H9 (cell line): ENCODE results near the gene PTPDC1. TPM values are rescaled to one million over a fixed set of nuclear protein-coding genes. Genes with fewer than 3 reads are reported as not detected.

ENCODE experiments used
- DNase-seq: peaks from one replicate; pipeline ENCODE4 v3.0.0-alpha.2; 2017
- H2AFZ ChIP-seq: one replicate; pipeline ENCODE4 v1.6.1; 2013; ENCODE audit warnings: mild to moderate bottlenecking, low read length, control low read depth, moderate library complexity
- H2AK5ac ChIP-seq: 2 replicates; pipeline ENCODE4 v1.6.1; 2013; ENCODE audit warnings: low read length, control low read depth, mixed read lengths; ENCODE audit not compliant: insufficient read length
- H2BK120ac ChIP-seq: one replicate; pipeline ENCODE4 v1.6.1; 2013; ENCODE audit warnings: low read depth, mild to moderate bottlenecking, low read length, control low read depth, inconsistent platforms; ENCODE audit not compliant: poor library complexity, severe bottlenecking
- H2BK12ac ChIP-seq: 2 replicates; pipeline ENCODE4 v1.6.1; 2013; ENCODE audit warnings: low read length, control low read depth, mixed read lengths, low read depth; ENCODE audit not compliant: insufficient read length
- H2BK15ac ChIP-seq: 2 replicates; pipeline ENCODE4 v1.6.1; 2013; ENCODE audit warnings: low read depth, low read length, control low read depth
- H2BK20ac ChIP-seq: one replicate; pipeline ENCODE4 v1.6.1; 2013; ENCODE audit warnings: low read depth, mild to moderate bottlenecking, low read length, control low read depth, inconsistent platforms; ENCODE audit not compliant: poor library complexity, severe bottlenecking
- H2BK5ac ChIP-seq: 2 replicates; pipeline ENCODE4 v1.6.1; 2013; ENCODE audit warnings: low read length, control low read depth, mixed read lengths; ENCODE audit not compliant: insufficient read length
- H3K14ac ChIP-seq: 2 replicates; pipeline ENCODE4 v1.6.1; 2013; ENCODE audit warnings: low read length, control low read depth; ENCODE audit not compliant: insufficient read depth
- H3K18ac ChIP-seq: 2 replicates; pipeline ENCODE4 v1.6.1; 2013; ENCODE audit warnings: low read depth, mild to moderate bottlenecking, mixed read lengths, low read length, control low read depth; ENCODE audit not compliant: insufficient read length
- H3K23ac ChIP-seq: 2 replicates; pipeline ENCODE4 v1.6.1; 2013; ENCODE audit warnings: low read length, control low read depth, mixed read lengths, low read depth; ENCODE audit not compliant: insufficient read length
- H3K23me2 ChIP-seq: 2 replicates; pipeline ENCODE4 v1.6.1; 2013; ENCODE audit warnings: low read depth, mild to moderate bottlenecking, mixed read lengths, low read length, control low read depth; ENCODE audit not compliant: insufficient read length, poor library complexity, severe bottlenecking
- H3K27ac ChIP-seq: 2 replicates; pipeline ENCODE4 v1.5.1; 2013; ENCODE audit warnings: low read length, control low read depth, mixed read lengths, low read depth; ENCODE audit not compliant: insufficient read length
- H3K27me3 ChIP-seq: 2 replicates; pipeline ENCODE4 v1.6.1; 2013; ENCODE audit warnings: low read length, control low read depth, inconsistent platforms; ENCODE audit not compliant: insufficient read depth
- H3K4ac ChIP-seq: 2 replicates; pipeline ENCODE4 v1.6.1; 2013; ENCODE audit warnings: low read depth, mild to moderate bottlenecking, control low read depth, inconsistent platforms, low read length, moderate library complexity
- H3K4me1 ChIP-seq: 2 replicates; pipeline ENCODE4 v1.6.1; 2013; ENCODE audit warnings: low read length, control low read depth, inconsistent platforms; ENCODE audit not compliant: insufficient read depth
- H3K4me2 ChIP-seq: 2 replicates; pipeline ENCODE4 v1.6.1; 2013; ENCODE audit warnings: low read length, control low read depth, mixed read lengths; ENCODE audit not compliant: insufficient read length, insufficient read depth
- H3K56ac ChIP-seq: 2 replicates; pipeline ENCODE4 v1.6.1; 2013; ENCODE audit warnings: low read depth, mild to moderate bottlenecking, mixed read lengths, low read length, control low read depth; ENCODE audit not compliant: insufficient read length
- H3K79me1 ChIP-seq: 2 replicates; pipeline ENCODE4 v1.6.1; 2013; ENCODE audit warnings: low read depth, mild to moderate bottlenecking, moderate library complexity, low read length, control low read depth, inconsistent platforms; ENCODE audit not compliant: insufficient read depth, poor library complexity, severe bottlenecking
- H3K79me2 ChIP-seq: 2 replicates; pipeline ENCODE4 v1.6.1; 2013; ENCODE audit warnings: low read length, control low read depth, inconsistent platforms; ENCODE audit not compliant: insufficient read depth
- H3K9ac ChIP-seq: 2 replicates; pipeline ENCODE4 v1.6.1; 2013; ENCODE audit warnings: low read length, control low read depth, mixed read lengths; ENCODE audit not compliant: insufficient read length; ENCODE audit errors: extremely low read depth
- H3K9me3 ChIP-seq: one replicate; pipeline ENCODE4 v1.6.1; 2013; ENCODE audit warnings: low read depth, low read length, inconsistent platforms; ENCODE audit not compliant: control insufficient read depth
- H3T11ph ChIP-seq: one replicate; pipeline ENCODE4 v1.6.1; 2013; ENCODE audit warnings: mild to moderate bottlenecking, low read length, control low read depth, inconsistent platforms
- H4K20me1 ChIP-seq: one replicate; pipeline ENCODE4 v1.6.1; 2013; ENCODE audit not compliant: control insufficient read depth, insufficient read length, insufficient read depth
- H4K5ac ChIP-seq: 2 replicates; pipeline ENCODE4 v1.6.1; 2013; ENCODE audit warnings: low read depth, mild to moderate bottlenecking, mixed read lengths, low read length, control low read depth; ENCODE audit not compliant: insufficient read length
- H4K8ac ChIP-seq: replicated peaks from 2 replicates; pipeline ENCODE4 v1.6.1; 2013; ENCODE audit warnings: low read length, control low read depth, mixed read lengths, low read depth; ENCODE audit not compliant: insufficient read length
- H4K91ac ChIP-seq: 2 replicates; pipeline ENCODE4 v1.6.1; 2013; ENCODE audit warnings: low read depth, mild to moderate bottlenecking, moderate library complexity, mixed read lengths, low read length, control low read depth; ENCODE audit not compliant: insufficient read length
- H3K27ac Mint-ChIP-seq, 3 experiments: 2 replicates in 2 of 3; 3 replicates in 1 of 3; pipeline ENCODE4 v1.8.0; 2020 to 2021; ENCODE audit warnings: mixed read lengths in 3 of 3, mild to moderate bottlenecking in 1 of 3, moderate library complexity in 1 of 3
- H3K27me3 Mint-ChIP-seq: 2 replicates; pipeline ENCODE4 v1.8.0; 2021; ENCODE audit warnings: low read depth, mild to moderate bottlenecking, moderate library complexity, mixed read lengths
- H3K36me3 Mint-ChIP-seq, 3 experiments: 2 replicates in 2 of 3; 3 replicates in 1 of 3; pipeline ENCODE4 v1.8.0; 2020 to 2021; ENCODE audit warnings: low read depth in 3 of 3, mixed read lengths in 3 of 3; ENCODE audit not compliant: insufficient read depth in 1 of 3
- H3K4me1 Mint-ChIP-seq, 2 experiments: 2 replicates each; pipeline ENCODE4 v1.8.0; 2020; ENCODE audit warnings: mixed read lengths in 2 of 2
- H3K4me3 Mint-ChIP-seq, 2 experiments: 2 replicates in 1 of 2; 3 replicates in 1 of 2; pipeline ENCODE4 v1.8.0; 2020 to 2021; ENCODE audit warnings: mild to moderate bottlenecking in 2 of 2, mixed read lengths in 2 of 2, moderate library complexity in 1 of 2
- H3K9me3 Mint-ChIP-seq, 2 experiments: 2 replicates in 1 of 2; 3 replicates in 1 of 2; pipeline ENCODE4 v1.8.0; 2020; ENCODE audit warnings: mild to moderate bottlenecking in 2 of 2, mixed read lengths in 2 of 2, moderate library complexity in 1 of 2
- WGBS: extraction: QIAGEN DNeasy Blood & Tissue Kit; methylation state at CpG from one replicate; pipeline ENCODE4 v1.1.7; 2013; ENCODE audit warnings: missing lambda C conversion rate, low lambda C conversion rate, mixed read lengths; ENCODE audit not compliant: insufficient read length; ENCODE audit errors: extremely low coverage; 5-methylcytosine and 5-hydroxymethylcytosine counted together
- long read RNA-seq: library from polyadenylated mRNA; unstranded; transcript quantifications from one replicate; pipeline ENCODE4 v2.0.0, GENCODE V29; 2020
- total RNA-seq: library from RNA; stranded (reverse); gene quantifications from 2 replicates; pipeline ENCODE4 v1.2.1, GENCODE V29; 2021
- TF ChIP-seq, protein P1 (sequence below): fragments of 200-600 bp; sonication (generic); conservative IDR thresholded peaks from 3 replicates; pipeline ENCODE4 v1.8.0; 2021; ENCODE audit warnings: antibody characterized with exemption, mild to moderate bottlenecking

Gene PTPDC1, protein sequence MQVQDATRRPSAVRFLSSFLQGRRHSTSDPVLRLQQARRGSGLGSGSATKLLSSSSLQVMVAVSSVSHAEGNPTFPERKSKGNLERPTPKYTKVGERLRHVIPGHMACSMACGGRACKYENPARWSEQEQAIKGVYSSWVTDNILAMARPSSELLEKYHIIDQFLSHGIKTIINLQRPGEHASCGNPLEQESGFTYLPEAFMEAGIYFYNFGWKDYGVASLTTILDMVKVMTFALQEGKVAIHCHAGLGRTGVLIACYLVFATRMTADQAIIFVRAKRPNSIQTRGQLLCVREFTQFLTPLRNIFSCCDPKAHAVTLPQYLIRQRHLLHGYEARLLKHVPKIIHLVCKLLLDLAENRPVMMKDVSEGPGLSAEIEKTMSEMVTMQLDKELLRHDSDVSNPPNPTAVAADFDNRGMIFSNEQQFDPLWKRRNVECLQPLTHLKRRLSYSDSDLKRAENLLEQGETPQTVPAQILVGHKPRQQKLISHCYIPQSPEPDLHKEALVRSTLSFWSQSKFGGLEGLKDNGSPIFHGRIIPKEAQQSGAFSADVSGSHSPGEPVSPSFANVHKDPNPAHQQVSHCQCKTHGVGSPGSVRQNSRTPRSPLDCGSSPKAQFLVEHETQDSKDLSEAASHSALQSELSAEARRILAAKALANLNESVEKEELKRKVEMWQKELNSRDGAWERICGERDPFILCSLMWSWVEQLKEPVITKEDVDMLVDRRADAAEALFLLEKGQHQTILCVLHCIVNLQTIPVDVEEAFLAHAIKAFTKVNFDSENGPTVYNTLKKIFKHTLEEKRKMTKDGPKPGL
- total RNA-seq: 4.8 and 5.4 TPM in 2 replicates
- long read RNA-seq, full-length matches to known transcripts: 2 of 17 reads
- long read RNA-seq, partial matches to known transcripts: 1 of 17 reads
- long read RNA-seq, other reads (novel, unspliced or antisense): 14 of 17 reads

DNA sequence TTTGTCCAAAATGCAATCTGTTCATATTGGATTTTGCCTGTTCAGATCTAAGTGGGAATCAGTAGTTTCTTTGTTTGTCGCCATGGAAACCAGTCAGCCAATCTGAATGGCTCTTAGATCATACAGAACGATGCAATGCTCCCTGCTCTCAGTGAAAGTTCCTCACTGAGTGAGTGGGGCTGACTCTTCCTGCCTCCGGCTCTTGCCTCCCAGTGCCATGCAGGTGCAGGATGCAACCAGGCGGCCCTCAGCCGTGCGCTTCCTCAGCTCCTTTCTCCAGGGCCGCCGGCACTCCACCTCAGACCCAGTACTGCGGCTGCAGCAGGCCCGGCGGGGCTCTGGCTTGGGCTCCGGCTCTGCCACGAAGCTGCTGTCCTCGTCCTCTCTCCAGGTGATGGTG is at the start of gene PTPDC1:
PTPDC1 (plus strand) TSS at position 151 of the 400 bp plus-strand sequence; CDS start at position 218, 67 bp downstream.
- Mint-ChIP-seq H3K27ac (peak within 1 kb of the TSS in 1 of 3 experiments; percentile 94; a peak in 2 of 7 replicates), H3K36me3 (no peaks in the 10 kb centered on the region; a peak in 2 of 7 replicates), H3K4me1 (peaks cover 18 to 25% of the 10 kb centered on the region in 2 experiments), H3K9me3 (no peaks in the 10 kb centered on the region), H3K27me3 (no peaks in the 10 kb centered on the region), H3K4me3 (peak within 1 kb of the TSS; percentile 42 to 72)
- H3K27me3 ChIP-seq: no peaks in the 10 kb centered on the region
- TF ChIP-seq, protein P1, sequence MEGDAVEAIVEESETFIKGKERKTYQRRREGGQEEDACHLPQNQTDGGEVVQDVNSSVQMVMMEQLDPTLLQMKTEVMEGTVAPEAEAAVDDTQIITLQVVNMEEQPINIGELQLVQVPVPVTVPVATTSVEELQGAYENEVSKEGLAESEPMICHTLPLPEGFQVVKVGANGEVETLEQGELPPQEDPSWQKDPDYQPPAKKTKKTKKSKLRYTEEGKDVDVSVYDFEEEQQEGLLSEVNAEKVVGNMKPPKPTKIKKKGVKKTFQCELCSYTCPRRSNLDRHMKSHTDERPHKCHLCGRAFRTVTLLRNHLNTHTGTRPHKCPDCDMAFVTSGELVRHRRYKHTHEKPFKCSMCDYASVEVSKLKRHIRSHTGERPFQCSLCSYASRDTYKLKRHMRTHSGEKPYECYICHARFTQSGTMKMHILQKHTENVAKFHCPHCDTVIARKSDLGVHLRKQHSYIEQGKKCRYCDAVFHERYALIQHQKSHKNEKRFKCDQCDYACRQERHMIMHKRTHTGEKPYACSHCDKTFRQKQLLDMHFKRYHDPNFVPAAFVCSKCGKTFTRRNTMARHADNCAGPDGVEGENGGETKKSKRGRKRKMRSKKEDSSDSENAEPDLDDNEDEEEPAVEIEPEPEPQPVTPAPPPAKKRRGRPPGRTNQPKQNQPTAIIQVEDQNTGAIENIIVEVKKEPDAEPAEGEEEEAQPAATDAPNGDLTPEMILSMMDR: no peak
- 0 out of 2 replicates have a peak, but pooled peaks cover 3% of the 10 kb centered on the region for H3K4me1 ChIP-seq
- no peak within 1 kb of the TSS for H4K8ac ChIP-seq
- no peak within 1 kb of the TSS for H2BK15ac ChIP-seq
- no peak within 1 kb of the TSS for H3K27ac ChIP-seq
- H2AFZ ChIP-seq: no peak within 1 kb of the TSS
- H4K91ac ChIP-seq: no peak within 1 kb of the TSS
- H2BK12ac ChIP-seq: no peak within 1 kb of the TSS
- H2AK5ac ChIP-seq: no peak within 1 kb of the TSS
- peak within 1 kb of the TSS; percentile 20 for H3K18ac ChIP-seq
- no peak within 1 kb of the TSS for H4K5ac ChIP-seq
- H3K56ac ChIP-seq: no peak within 1 kb of the TSS
- no peak within 1 kb of the TSS for H3K4ac ChIP-seq
- H3K9ac ChIP-seq: no peak within 1 kb of the TSS
- no CpG with 5 or more reads among the region's 14 CpGs for WGBS
- DNase-seq: peak; percentile 83
- no peaks in the 10 kb centered on the region for H3K79me1 ChIP-seq
- no peak within 1 kb of the TSS for H2BK20ac ChIP-seq
- H3K23me2 ChIP-seq: no peaks in the 10 kb centered on the region
- no peaks in the 10 kb centered on the region for H3K9me3 ChIP-seq
- no peaks in the 10 kb centered on the region for H3K79me2 ChIP-seq
- H3T11ph ChIP-seq: no peak within 1 kb of the TSS
- no peak within 1 kb of the TSS for H2BK120ac ChIP-seq
- no peaks in the 10 kb centered on the region for H4K20me1 ChIP-seq
- H3K4me2 ChIP-seq: peak within 1 kb of the TSS; percentile 7
- H2BK5ac ChIP-seq: no peak within 1 kb of the TSS
- no peak within 1 kb of the TSS for H3K23ac ChIP-seq
- H3K14ac ChIP-seq: peak within 1 kb of the TSS; percentile 10; the same call in 1 of the 2 replicates
